Neural cell (in vitro differentiated cells): ENCODE measurements around the gene TMC3. TPM values are rescaled to one million over a fixed set of nuclear protein-coding genes. Genes with fewer than 3 reads are reported as not detected.

Source experiments
- H2AFZ ChIP-seq: fragments of 200-600, 300-800 bp; sonication (generic), shearing (Covaris generic); 2 replicates; pipeline ENCODE4 v1.6.0; 2014; ENCODE audit warnings: low read depth, mild to moderate bottlenecking, antibody characterized with exemption, low read length, moderate library complexity
- H3F3A ChIP-seq: fragments of 200-600 bp; shearing (Covaris generic); 2 replicates; pipeline ENCODE4 v1.6.1; 2016; ENCODE audit warnings: mild to moderate bottlenecking, moderate library complexity, mixed read lengths, antibody characterized with exemption, low read length; ENCODE audit not compliant: insufficient read depth, poor library complexity, severe bottlenecking
- H3K27ac ChIP-seq: fragments of 200-600, 300-800 bp; sonication (generic), shearing (Covaris generic); 2 replicates; pipeline ENCODE4 v1.5.1; 2014; ENCODE audit warnings: mild to moderate bottlenecking, low read length, moderate library complexity
- H3K27me3 ChIP-seq: fragments of 300-800, 200-600 bp; sonication (generic), shearing (Covaris generic); 2 replicates; pipeline ENCODE4 v1.6.0; 2014; ENCODE audit warnings: mild to moderate bottlenecking, low read depth, low read length, moderate library complexity; ENCODE audit not compliant: insufficient read depth
- H3K36me3 ChIP-seq: fragments of 300-800, 200-600 bp; sonication (generic), shearing (Covaris generic); 2 replicates; pipeline ENCODE4 v1.5.1; 2014; ENCODE audit warnings: mild to moderate bottlenecking, antibody characterized with exemption, low read length, moderate library complexity; ENCODE audit not compliant: insufficient read depth
- H3K4me2 ChIP-seq: fragments of 300-800, 200-600 bp; sonication (generic), shearing (Covaris generic); 2 replicates; pipeline ENCODE4 v1.6.0; 2014; ENCODE audit warnings: mild to moderate bottlenecking, low read length
- H3K4me3 ChIP-seq: fragments of 300-800, 200-600 bp; sonication (generic), shearing (Covaris generic); 2 replicates; pipeline ENCODE4 v1.5.1; 2014; ENCODE audit warnings: mild to moderate bottlenecking, low read length, moderate library complexity
- H3K79me2 ChIP-seq: fragments of 200-600 bp; shearing (Covaris generic); replicated peaks from 2 replicates; pipeline ENCODE4 v1.6.0; 2014; ENCODE audit warnings: mild to moderate bottlenecking, low read length, moderate library complexity; ENCODE audit not compliant: insufficient read depth
- H3K9ac ChIP-seq: fragments of 300-800, 200-600 bp; sonication (generic), shearing (Covaris generic); 2 replicates; pipeline ENCODE4 v1.6.1; 2016; ENCODE audit warnings: mild to moderate bottlenecking, low read length, mixed read lengths
- H3K9me2 ChIP-seq: fragments of 200-600 bp; shearing (Covaris generic); 2 replicates; pipeline ENCODE4 v1.6.1; 2016; ENCODE audit warnings: mild to moderate bottlenecking, low read length, mixed read lengths; ENCODE audit not compliant: insufficient read depth
- H3K9me3 ChIP-seq: fragments of 200-600, 300-800 bp; sonication (generic), shearing (Covaris generic); 2 replicates; pipeline ENCODE4 v1.6.1; 2016; ENCODE audit warnings: mild to moderate bottlenecking, mixed run types, low read length, moderate library complexity, mixed read lengths
- H4K20me1 ChIP-seq: fragments of 200-600 bp; shearing (Covaris generic); 2 replicates; pipeline ENCODE4 v1.6.1; 2016; ENCODE audit warnings: mild to moderate bottlenecking, mixed run types; ENCODE audit not compliant: insufficient read depth
- EP300 ChIP-seq: fragments of 450-650 bp; conservative IDR thresholded peaks from 2 replicates; pipeline ENCODE4 v1.6.1; 2014; ENCODE audit warnings: antibody characterized with exemption, mild to moderate bottlenecking, moderate library complexity; ENCODE audit not compliant: poor library complexity, severe bottlenecking
- EZH2 ChIP-seq: fragments of 200-600, 300-800 bp; shearing (Covaris generic), sonication (generic); IDR thresholded peaks from 2 replicates; pipeline ENCODE4 v1.6.1; 2014; ENCODE audit warnings: antibody characterized with exemption, low read length, borderline replicate concordance, mild to moderate bottlenecking; ENCODE audit not compliant: insufficient read depth, poor library complexity, severe bottlenecking
- MXI1 ChIP-seq: fragments of 450-650 bp; conservative IDR thresholded peaks from 2 replicates; pipeline ENCODE4 v1.6.1; 2014; ENCODE audit warnings: antibody characterized with exemption, mild to moderate bottlenecking; ENCODE audit not compliant: poor library complexity, severe bottlenecking
- POLR2AphosphoS5 ChIP-seq: IDR thresholded peaks from 2 replicates; pipeline ENCODE4 v1.6.1; 2012
- RAD21 ChIP-seq: fragments of 450-650 bp; conservative IDR thresholded peaks from 2 replicates; pipeline ENCODE4 v1.6.1; 2014; ENCODE audit warnings: antibody characterized with exemption, mild to moderate bottlenecking, moderate library complexity
- REST ChIP-seq: IDR thresholded peaks from 2 replicates; pipeline ENCODE4 v1.6.1; 2012; ENCODE audit warnings: borderline replicate concordance
- SMC3 ChIP-seq: fragments of 450-650 bp; conservative IDR thresholded peaks from 2 replicates; pipeline ENCODE4 v1.6.1; 2014; ENCODE audit warnings: antibody characterized with exemption, mild to moderate bottlenecking, moderate library complexity; ENCODE audit not compliant: poor library complexity
- TAF1 ChIP-seq: IDR thresholded peaks from 2 replicates; pipeline ENCODE4 v1.6.1; 2012; ENCODE audit warnings: low read depth
- polyA plus RNA-seq: library from polyadenylated mRNA; depleted of rRNA; stranded (reverse); fragments of >200 nt; gene quantifications from 2 replicates; pipeline ENCODE4 v1.2.3, GENCODE V29; 2014
- TF ChIP-seq, protein P1 (sequence below): fragments of 450-650 bp; IDR thresholded peaks from 2 replicates; pipeline ENCODE4 v1.5.1; 2014; ENCODE audit warnings: antibody characterized with exemption, mild to moderate bottlenecking, moderate library complexity; ENCODE audit not compliant: poor library complexity, severe bottlenecking

Gene TMC3
- polyA plus RNA-seq, 1 donor from 2014 or later, result not detected

- Histone ChIP-seq H3K27me3 (no peaks in the 10 kb centered on the region), H3K4me2 (no peak overlapping the region), H4K20me1 (no peaks in the 10 kb centered on the region), H3K4me3 (no peak overlapping the region), H2AFZ (no peak overlapping the region), H3F3A (no peaks in the 10 kb centered on the region), H3K36me3 (no peaks in the 10 kb centered on the region), H3K9ac (no peak overlapping the region), H3K9me3 (no peaks in the 10 kb centered on the region), H3K27ac (no peak overlapping the region), H3K79me2 (no peaks in the 10 kb centered on the region), H3K9me2 (no peaks in the 10 kb centered on the region)
- TF ChIP-seq EP300 (no peak), POLR2AphosphoS5 (no peak), RAD21 (no peak), REST (no peak), EZH2 (no peak), MXI1 (no peak)
- TF ChIP-seq, protein P1, sequence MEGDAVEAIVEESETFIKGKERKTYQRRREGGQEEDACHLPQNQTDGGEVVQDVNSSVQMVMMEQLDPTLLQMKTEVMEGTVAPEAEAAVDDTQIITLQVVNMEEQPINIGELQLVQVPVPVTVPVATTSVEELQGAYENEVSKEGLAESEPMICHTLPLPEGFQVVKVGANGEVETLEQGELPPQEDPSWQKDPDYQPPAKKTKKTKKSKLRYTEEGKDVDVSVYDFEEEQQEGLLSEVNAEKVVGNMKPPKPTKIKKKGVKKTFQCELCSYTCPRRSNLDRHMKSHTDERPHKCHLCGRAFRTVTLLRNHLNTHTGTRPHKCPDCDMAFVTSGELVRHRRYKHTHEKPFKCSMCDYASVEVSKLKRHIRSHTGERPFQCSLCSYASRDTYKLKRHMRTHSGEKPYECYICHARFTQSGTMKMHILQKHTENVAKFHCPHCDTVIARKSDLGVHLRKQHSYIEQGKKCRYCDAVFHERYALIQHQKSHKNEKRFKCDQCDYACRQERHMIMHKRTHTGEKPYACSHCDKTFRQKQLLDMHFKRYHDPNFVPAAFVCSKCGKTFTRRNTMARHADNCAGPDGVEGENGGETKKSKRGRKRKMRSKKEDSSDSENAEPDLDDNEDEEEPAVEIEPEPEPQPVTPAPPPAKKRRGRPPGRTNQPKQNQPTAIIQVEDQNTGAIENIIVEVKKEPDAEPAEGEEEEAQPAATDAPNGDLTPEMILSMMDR, result no peak
Observed at GRCh38 chr15:81338170-81339007, 35.6 kb downstream of the TMC3 start.

DNA sequence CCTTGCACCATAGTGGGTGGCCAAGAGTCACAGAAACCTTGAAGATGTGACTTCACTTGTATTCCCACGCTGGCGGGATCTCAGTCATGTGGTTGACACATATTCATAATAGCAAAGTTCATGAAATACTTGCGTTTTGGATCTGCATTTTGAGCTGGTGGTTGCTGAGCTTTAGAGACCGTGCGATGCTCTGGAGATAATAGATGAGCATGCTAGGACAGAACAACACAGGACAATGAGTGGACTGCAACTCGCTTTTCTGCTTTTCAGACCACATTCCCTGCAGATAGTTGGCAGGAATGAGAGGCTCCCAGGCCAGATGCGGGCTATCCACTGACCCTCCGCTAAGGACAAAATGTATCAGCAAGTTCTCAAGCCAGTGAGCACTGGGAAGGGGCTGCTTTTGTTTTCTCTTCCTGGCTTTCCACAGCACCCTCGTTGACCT is 36.3 kb downstream of the TMC3 start:
- Histone ChIP-seq H3K9me2 (no peaks in the 10 kb centered on the region), H3F3A (no peaks in the 10 kb centered on the region), H3K4me2 (no peak overlapping the region), H3K9me3 (no peaks in the 10 kb centered on the region), H3K27ac (no peak overlapping the region), H4K20me1 (no peaks in the 10 kb centered on the region), H2AFZ (no peak overlapping the region), H3K27me3 (no peaks in the 10 kb centered on the region), H3K79me2 (no peaks in the 10 kb centered on the region), H3K4me3 (no peak overlapping the region), H3K36me3 (no peaks in the 10 kb centered on the region), H3K9ac (no peak overlapping the region)
- TF ChIP-seq REST, result no peak
- TF ChIP-seq, protein P1, result no peak
- TF ChIP-seq TAF1, result no peak
- no peak for TF ChIP-seq RAD21
- no peak for TF ChIP-seq SMC3
- no peak for TF ChIP-seq EZH2
- TF ChIP-seq MXI1, result no peak
- TF ChIP-seq POLR2AphosphoS5, result no peak
- no peak for TF ChIP-seq EP300
